IMR-90 (cell line): Measurements from ENCODE around the gene RIT1. TPM values are rescaled to one million over a fixed set of nuclear protein-coding genes. Genes with fewer than 3 reads are reported as not detected.
A peak's percentile ranks its signal among the peaks of the same experiment; 100 is the strongest.

Source experiments
- ATAC-seq: fragments of 200-7000 bp; cut with Tn5 transposase; 2 replicates; pipeline ENCODE4 v1.9.1; 2020; ENCODE audit warnings: low read depth, mild to moderate bottlenecking, moderate library complexity
- BruUV-seq: library from RNA; stranded (reverse); fragments of 400-500 nt; replicated peaks from 2 replicates; lab custom pipeline; 2021; lab: Mats Ljungman, UMichigan
- CTCF ChIA-PET: fragments of 300-600 bp; formaldehyde crosslinking; extraction: SDS; loops from one replicate; lab custom pipeline; 2021; ENCODE audit warnings: antibody characterized with exemption; lab: Yijun Ruan, JAX
- POLR2A ChIA-PET: fragments of 300-600 bp; sonication (Branson Sonifier 250); formaldehyde crosslinking; loops from one replicate; lab custom pipeline; 2022; ENCODE audit warnings: antibody characterized with exemption; ENCODE audit not compliant: unreplicated experiment; lab: Charles Lee
- DNase-seq: peaks from one replicate; pipeline ENCODE4 v3.0.0; 2013
- H2AFZ ChIP-seq: replicated peaks from 2 replicates; pipeline ENCODE3; 2013; ENCODE audit warnings: low read length, mild to moderate bottlenecking; ENCODE audit not compliant: poor library complexity
- H2AK5ac ChIP-seq: 2 replicates; pipeline ENCODE4 v1.6.1; 2013; ENCODE audit warnings: low read depth, low read length, inconsistent platforms
- H2AK9ac ChIP-seq: replicated peaks from 2 replicates; pipeline ENCODE3; 2013; ENCODE audit warnings: mild to moderate bottlenecking, low read depth, low read length, moderate library complexity; ENCODE audit not compliant: poor library complexity
- H2BK120ac ChIP-seq: 2 replicates; pipeline ENCODE4 v1.6.1; 2013; ENCODE audit warnings: low read depth, low read length, inconsistent platforms
- H2BK15ac ChIP-seq: 3 replicates; pipeline ENCODE4 v1.6.1; 2013; ENCODE audit warnings: low read depth, low read length, inconsistent platforms
- H2BK20ac ChIP-seq: 2 replicates; pipeline ENCODE4 v1.6.1; 2013; ENCODE audit warnings: low read depth, mild to moderate bottlenecking, inconsistent platforms, low read length, moderate library complexity
- H2BK5ac ChIP-seq: 2 replicates; pipeline ENCODE4 v1.6.1; 2013; ENCODE audit warnings: mild to moderate bottlenecking, low read depth, low read length, inconsistent platforms; ENCODE audit not compliant: poor library complexity, severe bottlenecking
- H3K14ac ChIP-seq: replicated peaks from 2 replicates; pipeline ENCODE4 v1.6.1; 2013; ENCODE audit warnings: low read depth, low read length, inconsistent platforms
- H3K18ac ChIP-seq: 2 replicates; pipeline ENCODE4 v1.6.1; 2013; ENCODE audit warnings: low read depth, low read length, control low read depth
- H3K23ac ChIP-seq: 2 replicates; pipeline ENCODE4 v1.6.1; 2013; ENCODE audit warnings: low read depth, low read length, inconsistent platforms
- H3K27ac ChIP-seq: 2 replicates; pipeline ENCODE4 v1.5.1; 2013; ENCODE audit warnings: mild to moderate bottlenecking, control low read depth, low read length; ENCODE audit not compliant: insufficient read depth
- H3K27me3 ChIP-seq: 2 replicates; pipeline ENCODE4 v1.6.1; 2013; ENCODE audit warnings: low read length; ENCODE audit not compliant: control insufficient read depth, insufficient read depth
- H3K36me3 ChIP-seq: 2 replicates; pipeline ENCODE4 v1.6.1; 2013; ENCODE audit warnings: low read length, mixed read lengths; ENCODE audit not compliant: control insufficient read depth, insufficient read depth
- H3K4ac ChIP-seq: 2 replicates; pipeline ENCODE4 v1.6.1; 2013; ENCODE audit warnings: low read depth, low read length, inconsistent platforms
- H3K4me1 ChIP-seq: 2 replicates; pipeline ENCODE4 v1.6.1; 2013; ENCODE audit warnings: low read length, mixed read lengths; ENCODE audit not compliant: control insufficient read depth, insufficient read depth
- H3K4me2 ChIP-seq: 2 replicates; pipeline ENCODE4 v1.6.1; 2013; ENCODE audit warnings: low read depth, mild to moderate bottlenecking, control low read depth, low read length, moderate library complexity
- H3K4me3 ChIP-seq: 2 replicates; pipeline ENCODE4 v1.5.1; 2013; ENCODE audit warnings: low read depth, mild to moderate bottlenecking, control low read depth, low read length, moderate library complexity; ENCODE audit not compliant: insufficient read depth
- H3K56ac ChIP-seq: 2 replicates; pipeline ENCODE4 v1.6.1; 2013; ENCODE audit warnings: low read length, inconsistent platforms; ENCODE audit not compliant: insufficient read depth; ENCODE audit errors: extremely low read depth
- H3K79me1 ChIP-seq, 2 experiments: 2 replicates each; pipeline ENCODE4 v1.6.1; 2013; ENCODE audit warnings: low read length in 2 of 2, inconsistent platforms in 1 of 2, low read depth in 1 of 2
- H3K9ac ChIP-seq: 2 replicates; pipeline ENCODE4 v1.6.1; 2013; ENCODE audit warnings: low read depth, low read length, control low read depth
- H3K9me1 ChIP-seq: 2 replicates; pipeline ENCODE4 v1.6.1; 2013; ENCODE audit warnings: low read length, inconsistent platforms; ENCODE audit not compliant: insufficient read depth
- H3K9me3 ChIP-seq: 2 replicates; pipeline ENCODE4 v1.6.1; 2013; ENCODE audit warnings: low read length; ENCODE audit not compliant: control insufficient read depth, insufficient read depth
- H4K20me1 ChIP-seq: 2 replicates; pipeline ENCODE4 v1.6.1; 2013; ENCODE audit warnings: low read length, inconsistent platforms; ENCODE audit not compliant: insufficient read depth
- H4K5ac ChIP-seq: 2 replicates; pipeline ENCODE4 v1.6.1; 2013; ENCODE audit warnings: mild to moderate bottlenecking, low read depth, low read length, control low read depth
- H4K8ac ChIP-seq, 2 experiments: 2 replicates each; pipeline ENCODE4 v1.6.1; 2013; ENCODE audit warnings: low read depth in 2 of 2, low read length in 2 of 2, control low read depth in 1 of 2, inconsistent platforms in 1 of 2
- H4K91ac ChIP-seq: 2 replicates; pipeline ENCODE4 v1.6.1; 2013; ENCODE audit warnings: low read depth, low read length, inconsistent platforms; ENCODE audit not compliant: insufficient read depth
- BHLHE40 ChIP-seq: fragments of 150-350 bp; IDR thresholded peaks from 2 replicates; pipeline ENCODE4 v1.6.1; 2016; ENCODE audit warnings: mild to moderate bottlenecking, low read depth, low read length
- CEBPB ChIP-seq: IDR thresholded peaks from 2 replicates; pipeline ENCODE4 v1.6.1; 2012; ENCODE audit warnings: low read depth, low read length, improper control_type of control experiment
- CHD1 ChIP-seq: IDR thresholded peaks from 2 replicates; pipeline ENCODE4 v1.6.1; 2012; ENCODE audit warnings: low read depth, low read length, improper control_type of control experiment
- CTCF ChIP-seq: conservative IDR thresholded peaks from 2 replicates; pipeline ENCODE4 v1.5.1; 2012; ENCODE audit warnings: mild to moderate bottlenecking, low read depth, low read length, improper control_type of control experiment
- MAZ ChIP-seq: IDR thresholded peaks from 2 replicates; pipeline ENCODE4 v1.6.1; 2012; ENCODE audit warnings: low read depth, mild to moderate bottlenecking, low read length, improper control_type of control experiment, moderate library complexity, borderline replicate concordance
- MXI1 ChIP-seq: IDR thresholded peaks from 2 replicates; pipeline ENCODE4 v1.6.1; 2012; ENCODE audit warnings: low read depth, mild to moderate bottlenecking, low read length, moderate library complexity, borderline replicate concordance
- NFE2L2 ChIP-seq: fragments of 150-350 bp; IDR thresholded peaks from 2 replicates; pipeline ENCODE4 v1.6.1; 2016; ENCODE audit warnings: low read depth, mild to moderate bottlenecking, low read length
- POLR2A ChIP-seq: IDR thresholded peaks from 2 replicates; pipeline ENCODE4 v1.6.1; 2012; ENCODE audit warnings: mild to moderate bottlenecking, low read depth, low read length
- RAD21 ChIP-seq: IDR thresholded peaks from 2 replicates; pipeline ENCODE4 v1.6.1; 2012; ENCODE audit warnings: low read length, improper control_type of control experiment
- RCOR1 ChIP-seq: IDR thresholded peaks from 2 replicates; pipeline ENCODE4 v1.6.1; 2012; ENCODE audit warnings: mild to moderate bottlenecking, low read length, improper control_type of control experiment; ENCODE audit not compliant: insufficient replicate concordance
- WGBS, 2 experiments: methylation state at CpG; one replicate each; pipeline versions ENCODE4 v1.1.5 to v1.1.7; 2013; ENCODE audit warnings: missing lambda C conversion rate in 2 of 2; ENCODE audit not compliant: insufficient read length in 1 of 2; ENCODE audit errors: extremely low coverage in 2 of 2; 5-methylcytosine and 5-hydroxymethylcytosine counted together
- dilution Hi-C: fragments of 300-500 bp; cut with HindIII; formaldehyde crosslinking; loops from one replicate; pipeline ENCODE4 v1.14.3; 2018; ENCODE audit warnings: low sequenced_read_pairs; ENCODE audit not compliant: unreplicated experiment
- in situ Hi-C: fragments of 300-500 bp; cut with MboI; formaldehyde crosslinking; loops from 3 replicates; pipeline ENCODE4 v1.14.3; 2019; ENCODE audit warnings: low sequenced_read_pairs, inconsistent platforms, mixed read lengths
- intact Hi-C: fragments of 100-400 bp; cut with micrococcal nuclease; formaldehyde crosslinking; loops from 2 replicates; pipeline ENCODE4 v1.10.0; 2022
- polyA plus RNA-seq, 3 experiments: library from polyadenylated mRNA; depleted of rRNA; stranded (reverse); fragments of >200 nt; gene quantifications; 2 replicates each; pipeline ENCODE4 v1.2.3, GENCODE V29; 2012; ENCODE audit warnings: low replicate concordance in 1 of 3
- total RNA-seq: library from RNA; depleted of rRNA; stranded (reverse); fragments of >200 nt; gene quantifications from 2 replicates; pipeline ENCODE4 v1.2.3, GENCODE V29; 2012
- TF ChIP-seq, protein P1 (sequence below): fragments of 150-350 bp; IDR thresholded peaks from 2 replicates; pipeline ENCODE4 v1.6.1; 2016; ENCODE audit warnings: low read depth, mild to moderate bottlenecking, low read length, moderate library complexity, borderline replicate concordance
- TF ChIP-seq, protein P2 (sequence below): fragments of 150-350 bp; IDR thresholded peaks from 2 replicates; pipeline ENCODE4 v1.6.1; 2017; ENCODE audit warnings: mild to moderate bottlenecking, antibody characterized with exemption, low read length, low read depth

RIT1 gene
- total and polyA plus RNA-seq, 2 of the 4 experiments (the other 2 are of a cell fraction) = 29.6 to 46.8 TPM

GRCh38 chr1:155941845-155942531 is 30.8 kb upstream of the RIT1 start:
- Histone ChIP-seq H4K20me1 (peaks cover 23% of the 10 kb centered on the region; the same call in 1 of the 2 replicates), H3K36me3 (peaks cover 15% of the 10 kb centered on the region), H3K4me1 (peaks cover 11% of the 10 kb centered on the region), H3K14ac (no peak overlapping the region), H4K8ac (no peak overlapping the region), H3K9ac (no peak overlapping the region), H3K4me3 (no peak overlapping the region), H3K27ac (no peak overlapping the region), H3K23ac (no peak overlapping the region), H2AK9ac (peak overlapping the region; percentile 67), H2BK20ac (no peak overlapping the region), H2AK5ac (no peak overlapping the region; the same call in 1 of the 2 replicates), H3K79me1 (peaks cover 0 to 16% of the 10 kb centered on the region in 2 experiments; a peak in 2 of 4 replicates), H3K9me1 (peaks cover 10% of the 10 kb centered on the region; the same call in 1 of the 2 replicates), H4K5ac (no peak overlapping the region), H4K91ac (no peak overlapping the region), H2BK15ac (no peak overlapping the region), H2BK5ac (no peak overlapping the region), H3K4me2 (no peak overlapping the region), H3K27me3 (no peaks in the 10 kb centered on the region), H3K18ac (no peak overlapping the region), H3K4ac (0 out of 2 replicates have a peak overlapping the region, but pooled peaks have one; percentile 36), H2BK120ac (no peak overlapping the region; the same call in 1 of the 2 replicates), H3K9me3 (no peaks in the 10 kb centered on the region), H3K56ac (no peak overlapping the region), H2AFZ (peak overlapping the region; percentile 18)
- ChIA-PET POLR2A (no interaction called here), CTCF (interaction anchor here (1.2 kb wide), 1 partner anchor 48 kb away, joined by 4 read pairs; no protein-coding TSS in a partner anchor)
- no TSS peak for BruUV-seq
- intact Hi-C loops (loop anchor here (5.0 kb wide), 1 partner anchor 35 kb away; the partner anchor contains the start of gene ARHGEF2), in situ Hi-C loops (no loop called here), dilution Hi-C loops (no loop called here)
- TF ChIP-seq RCOR1 (no peak), CTCF (no peak), CHD1 (no peak), CEBPB (no peak), BHLHE40 (no peak), NFE2L2 (no peak), RAD21 (no peak), MAZ (no peak), POLR2A (no peak), MXI1 (no peak)
- TF ChIP-seq, protein P1, sequence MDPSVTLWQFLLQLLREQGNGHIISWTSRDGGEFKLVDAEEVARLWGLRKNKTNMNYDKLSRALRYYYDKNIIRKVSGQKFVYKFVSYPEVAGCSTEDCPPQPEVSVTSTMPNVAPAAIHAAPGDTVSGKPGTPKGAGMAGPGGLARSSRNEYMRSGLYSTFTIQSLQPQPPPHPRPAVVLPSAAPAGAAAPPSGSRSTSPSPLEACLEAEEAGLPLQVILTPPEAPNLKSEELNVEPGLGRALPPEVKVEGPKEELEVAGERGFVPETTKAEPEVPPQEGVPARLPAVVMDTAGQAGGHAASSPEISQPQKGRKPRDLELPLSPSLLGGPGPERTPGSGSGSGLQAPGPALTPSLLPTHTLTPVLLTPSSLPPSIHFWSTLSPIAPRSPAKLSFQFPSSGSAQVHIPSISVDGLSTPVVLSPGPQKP = no peak
- TF ChIP-seq, protein P2, sequence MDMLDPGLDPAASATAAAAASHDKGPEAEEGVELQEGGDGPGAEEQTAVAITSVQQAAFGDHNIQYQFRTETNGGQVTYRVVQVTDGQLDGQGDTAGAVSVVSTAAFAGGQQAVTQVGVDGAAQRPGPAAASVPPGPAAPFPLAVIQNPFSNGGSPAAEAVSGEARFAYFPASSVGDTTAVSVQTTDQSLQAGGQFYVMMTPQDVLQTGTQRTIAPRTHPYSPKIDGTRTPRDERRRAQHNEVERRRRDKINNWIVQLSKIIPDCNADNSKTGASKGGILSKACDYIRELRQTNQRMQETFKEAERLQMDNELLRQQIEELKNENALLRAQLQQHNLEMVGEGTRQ = no peak
- no peak for DNase-seq
- WGBS, 2 experiments = 94% methylated on average over 12 of the region's 29 CpGs; no CpG with 5 or more reads in 1 of the 2 experiments
- ATAC-seq = no peak
